K562 (cell line): ENCODE measurements around the gene ARHGAP28. TPM values are rescaled to one million over a fixed set of nuclear protein-coding genes. Genes with fewer than 3 reads are reported as not detected.

Experiments
- ARID2 ChIP-seq: fragments of 450-650 bp; IDR thresholded peaks from 2 replicates; pipeline ENCODE4 v1.6.1; 2017; ENCODE audit warnings: antibody characterized with exemption, mild to moderate bottlenecking
- CAMTA2 ChIP-seq: fragments of 250-450 bp; sonication (Bioruptor Pico); conservative IDR thresholded peaks from 2 replicates; pipeline ENCODE4 v1.5.1; 2022
- SMC3 ChIP-seq: conservative IDR thresholded peaks from 2 replicates; pipeline ENCODE4 v1.6.1; 2011; ENCODE audit warnings: low read depth, low read length, improper control_type of control experiment; ENCODE audit not compliant: insufficient read depth
- THRAP3 ChIP-seq: fragments of 450-650 bp; IDR thresholded peaks from 2 replicates; pipeline ENCODE4 v1.6.1; 2016; ENCODE audit warnings: mild to moderate bottlenecking, inconsistent platforms, borderline replicate concordance
- YY1 ChIP-seq, 3 experiments: IDR thresholded peaks; 2 replicates each; pipeline ENCODE4 v1.6.1; 2011; ENCODE audit warnings: low read length in 2 of 3, mild to moderate bottlenecking in 2 of 3, moderate library complexity in 2 of 3, borderline replicate concordance in 1 of 3, control low read depth in 1 of 3, low read depth in 1 of 3; ENCODE audit not compliant: insufficient read depth in 3 of 3, insufficient replicate concordance in 2 of 3, control insufficient read depth in 1 of 3, insufficient read length in 1 of 3; ENCODE audit errors: extremely low read depth in 1 of 3
- polyA plus RNA-seq, 8 experiments: library from polyadenylated mRNA; depleted of rRNA in 4 of 8; stranded (reverse) in 5 of 8; unstranded in 3 of 8; fragments of >200 nt; fragmentation: Nextera tagmentation in 2 of 8; fragmentation: Illumina TruSeq in 1 of 8; extraction: Ambion mirVana in 2 of 8; extraction: Trizol in 1 of 8; gene quantifications; 2 replicates each; pipeline versions ENCODE4 v1.2.1 to v1.2.3, GENCODE V29; 2011 to 2014; ENCODE audit warnings: inconsistent platforms in 1 of 8, missing spikeins in 1 of 8
- total RNA-seq, 7 experiments: library from RNA; depleted of rRNA in 6 of 7; stranded (reverse); fragments of >200 nt in 6 of 7; fragmentation: Illumina TruSeq in 2 of 7; extraction: Trizol in 2 of 7; gene quantifications; 2 replicates each; pipeline versions ENCODE4 v1.2.1 to v1.2.3, GENCODE V29; 2011 to 2021; ENCODE audit warnings: low replicate concordance in 1 of 7
- TF ChIP-seq, protein P1 (sequence below): fragments of 450-650 bp; IDR thresholded peaks from 2 replicates; pipeline ENCODE4 v1.6.1; 2016; ENCODE audit warnings: mild to moderate bottlenecking, moderate library complexity
- TF ChIP-seq, protein P2 (sequence below): sonication (generic); formaldehyde crosslinking; IDR thresholded peaks from 2 replicates; pipeline ENCODE4 v1.8.0; 2022; ENCODE audit warnings: mild to moderate bottlenecking, missing genetic modification reagents
- TF ChIP-seq, protein P3 (sequence below): fragments of 250-450 bp; sonication (Bioruptor Pico); IDR thresholded peaks from 2 replicates; pipeline ENCODE4 v1.8.0; 2022; ENCODE audit warnings: moderate library complexity, mild to moderate bottlenecking, inconsistent platforms

The ARHGAP28 gene
- total and polyA plus RNA-seq, 9 of the 15 experiments (the other 6 are each of a cell fraction or from before 2014, with no cell fraction given) = 0.93 to 5.9 (median 5.0) TPM

DNA sequence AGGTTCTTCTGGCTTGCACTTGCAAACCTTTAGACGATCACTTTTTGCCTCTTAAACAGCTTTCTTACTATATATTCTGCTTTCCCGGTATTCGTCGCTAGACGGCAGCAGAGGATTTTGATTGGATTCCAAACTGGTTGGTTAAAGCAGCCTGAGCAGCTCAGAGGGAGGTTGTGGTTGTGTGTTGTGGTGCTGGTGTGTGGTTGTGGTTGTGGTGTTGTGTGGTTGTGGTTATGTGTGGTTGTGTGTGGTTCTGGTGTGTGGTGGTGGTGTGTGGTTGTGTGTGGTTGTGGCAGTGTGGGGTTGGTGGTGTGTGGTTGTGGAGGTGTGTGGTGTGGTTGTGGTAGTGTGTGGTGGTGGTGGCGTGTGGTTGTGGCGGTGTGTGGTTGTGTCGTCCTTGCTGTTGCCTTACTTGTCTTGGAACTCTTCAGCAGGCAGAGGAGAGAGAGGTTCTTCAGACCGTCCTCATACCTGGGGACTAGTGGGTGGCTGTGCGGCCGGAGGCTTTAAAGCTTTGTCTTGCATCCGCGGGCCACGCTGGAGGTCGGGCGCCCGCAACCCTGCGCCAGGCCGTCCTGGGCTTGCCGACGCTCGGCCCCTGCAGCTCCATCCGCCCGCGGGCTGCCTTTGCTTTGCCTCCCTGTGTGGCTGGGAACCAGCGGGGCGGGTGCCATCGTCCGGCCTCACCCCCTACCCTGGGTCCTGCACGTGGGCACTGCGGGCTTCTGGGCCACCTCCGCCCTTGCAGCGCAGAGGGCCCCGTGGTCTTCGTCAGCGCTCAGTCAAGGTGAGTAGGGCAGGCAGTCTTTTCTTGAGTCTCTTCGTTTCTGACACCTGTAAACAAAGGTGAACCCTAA, 190.8 kb downstream of the ARHGAP28 start (continued):
- TF ChIP-seq, protein P1, sequence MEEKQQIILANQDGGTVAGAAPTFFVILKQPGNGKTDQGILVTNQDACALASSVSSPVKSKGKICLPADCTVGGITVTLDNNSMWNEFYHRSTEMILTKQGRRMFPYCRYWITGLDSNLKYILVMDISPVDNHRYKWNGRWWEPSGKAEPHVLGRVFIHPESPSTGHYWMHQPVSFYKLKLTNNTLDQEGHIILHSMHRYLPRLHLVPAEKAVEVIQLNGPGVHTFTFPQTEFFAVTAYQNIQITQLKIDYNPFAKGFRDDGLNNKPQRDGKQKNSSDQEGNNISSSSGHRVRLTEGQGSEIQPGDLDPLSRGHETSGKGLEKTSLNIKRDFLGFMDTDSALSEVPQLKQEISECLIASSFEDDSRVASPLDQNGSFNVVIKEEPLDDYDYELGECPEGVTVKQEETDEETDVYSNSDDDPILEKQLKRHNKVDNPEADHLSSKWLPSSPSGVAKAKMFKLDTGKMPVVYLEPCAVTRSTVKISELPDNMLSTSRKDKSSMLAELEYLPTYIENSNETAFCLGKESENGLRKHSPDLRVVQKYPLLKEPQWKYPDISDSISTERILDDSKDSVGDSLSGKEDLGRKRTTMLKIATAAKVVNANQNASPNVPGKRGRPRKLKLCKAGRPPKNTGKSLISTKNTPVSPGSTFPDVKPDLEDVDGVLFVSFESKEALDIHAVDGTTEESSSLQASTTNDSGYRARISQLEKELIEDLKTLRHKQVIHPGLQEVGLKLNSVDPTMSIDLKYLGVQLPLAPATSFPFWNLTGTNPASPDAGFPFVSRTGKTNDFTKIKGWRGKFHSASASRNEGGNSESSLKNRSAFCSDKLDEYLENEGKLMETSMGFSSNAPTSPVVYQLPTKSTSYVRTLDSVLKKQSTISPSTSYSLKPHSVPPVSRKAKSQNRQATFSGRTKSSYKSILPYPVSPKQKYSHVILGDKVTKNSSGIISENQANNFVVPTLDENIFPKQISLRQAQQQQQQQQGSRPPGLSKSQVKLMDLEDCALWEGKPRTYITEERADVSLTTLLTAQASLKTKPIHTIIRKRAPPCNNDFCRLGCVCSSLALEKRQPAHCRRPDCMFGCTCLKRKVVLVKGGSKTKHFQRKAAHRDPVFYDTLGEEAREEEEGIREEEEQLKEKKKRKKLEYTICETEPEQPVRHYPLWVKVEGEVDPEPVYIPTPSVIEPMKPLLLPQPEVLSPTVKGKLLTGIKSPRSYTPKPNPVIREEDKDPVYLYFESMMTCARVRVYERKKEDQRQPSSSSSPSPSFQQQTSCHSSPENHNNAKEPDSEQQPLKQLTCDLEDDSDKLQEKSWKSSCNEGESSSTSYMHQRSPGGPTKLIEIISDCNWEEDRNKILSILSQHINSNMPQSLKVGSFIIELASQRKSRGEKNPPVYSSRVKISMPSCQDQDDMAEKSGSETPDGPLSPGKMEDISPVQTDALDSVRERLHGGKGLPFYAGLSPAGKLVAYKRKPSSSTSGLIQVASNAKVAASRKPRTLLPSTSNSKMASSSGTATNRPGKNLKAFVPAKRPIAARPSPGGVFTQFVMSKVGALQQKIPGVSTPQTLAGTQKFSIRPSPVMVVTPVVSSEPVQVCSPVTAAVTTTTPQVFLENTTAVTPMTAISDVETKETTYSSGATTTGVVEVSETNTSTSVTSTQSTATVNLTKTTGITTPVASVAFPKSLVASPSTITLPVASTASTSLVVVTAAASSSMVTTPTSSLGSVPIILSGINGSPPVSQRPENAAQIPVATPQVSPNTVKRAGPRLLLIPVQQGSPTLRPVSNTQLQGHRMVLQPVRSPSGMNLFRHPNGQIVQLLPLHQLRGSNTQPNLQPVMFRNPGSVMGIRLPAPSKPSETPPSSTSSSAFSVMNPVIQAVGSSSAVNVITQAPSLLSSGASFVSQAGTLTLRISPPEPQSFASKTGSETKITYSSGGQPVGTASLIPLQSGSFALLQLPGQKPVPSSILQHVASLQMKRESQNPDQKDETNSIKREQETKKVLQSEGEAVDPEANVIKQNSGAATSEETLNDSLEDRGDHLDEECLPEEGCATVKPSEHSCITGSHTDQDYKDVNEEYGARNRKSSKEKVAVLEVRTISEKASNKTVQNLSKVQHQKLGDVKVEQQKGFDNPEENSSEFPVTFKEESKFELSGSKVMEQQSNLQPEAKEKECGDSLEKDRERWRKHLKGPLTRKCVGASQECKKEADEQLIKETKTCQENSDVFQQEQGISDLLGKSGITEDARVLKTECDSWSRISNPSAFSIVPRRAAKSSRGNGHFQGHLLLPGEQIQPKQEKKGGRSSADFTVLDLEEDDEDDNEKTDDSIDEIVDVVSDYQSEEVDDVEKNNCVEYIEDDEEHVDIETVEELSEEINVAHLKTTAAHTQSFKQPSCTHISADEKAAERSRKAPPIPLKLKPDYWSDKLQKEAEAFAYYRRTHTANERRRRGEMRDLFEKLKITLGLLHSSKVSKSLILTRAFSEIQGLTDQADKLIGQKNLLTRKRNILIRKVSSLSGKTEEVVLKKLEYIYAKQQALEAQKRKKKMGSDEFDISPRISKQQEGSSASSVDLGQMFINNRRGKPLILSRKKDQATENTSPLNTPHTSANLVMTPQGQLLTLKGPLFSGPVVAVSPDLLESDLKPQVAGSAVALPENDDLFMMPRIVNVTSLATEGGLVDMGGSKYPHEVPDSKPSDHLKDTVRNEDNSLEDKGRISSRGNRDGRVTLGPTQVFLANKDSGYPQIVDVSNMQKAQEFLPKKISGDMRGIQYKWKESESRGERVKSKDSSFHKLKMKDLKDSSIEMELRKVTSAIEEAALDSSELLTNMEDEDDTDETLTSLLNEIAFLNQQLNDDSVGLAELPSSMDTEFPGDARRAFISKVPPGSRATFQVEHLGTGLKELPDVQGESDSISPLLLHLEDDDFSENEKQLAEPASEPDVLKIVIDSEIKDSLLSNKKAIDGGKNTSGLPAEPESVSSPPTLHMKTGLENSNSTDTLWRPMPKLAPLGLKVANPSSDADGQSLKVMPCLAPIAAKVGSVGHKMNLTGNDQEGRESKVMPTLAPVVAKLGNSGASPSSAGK = no peak
- TF ChIP-seq THRAP3 = peak; percentile 93; the same call in 1 of the 2 replicates
- TF ChIP-seq ARID2 = peak; percentile 94
- TF ChIP-seq, protein P2, sequence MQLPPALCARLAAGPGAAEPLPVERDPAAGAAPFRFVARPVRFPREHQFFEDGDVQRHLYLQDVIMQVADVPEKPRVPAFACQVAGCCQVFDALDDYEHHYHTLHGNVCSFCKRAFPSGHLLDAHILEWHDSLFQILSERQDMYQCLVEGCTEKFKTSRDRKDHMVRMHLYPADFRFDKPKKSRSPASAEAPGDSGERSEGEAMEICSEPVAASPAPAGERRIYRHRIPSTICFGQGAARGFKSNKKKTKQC (CRISPR knock-in tag) = no peak
- TF ChIP-seq, protein P3, sequence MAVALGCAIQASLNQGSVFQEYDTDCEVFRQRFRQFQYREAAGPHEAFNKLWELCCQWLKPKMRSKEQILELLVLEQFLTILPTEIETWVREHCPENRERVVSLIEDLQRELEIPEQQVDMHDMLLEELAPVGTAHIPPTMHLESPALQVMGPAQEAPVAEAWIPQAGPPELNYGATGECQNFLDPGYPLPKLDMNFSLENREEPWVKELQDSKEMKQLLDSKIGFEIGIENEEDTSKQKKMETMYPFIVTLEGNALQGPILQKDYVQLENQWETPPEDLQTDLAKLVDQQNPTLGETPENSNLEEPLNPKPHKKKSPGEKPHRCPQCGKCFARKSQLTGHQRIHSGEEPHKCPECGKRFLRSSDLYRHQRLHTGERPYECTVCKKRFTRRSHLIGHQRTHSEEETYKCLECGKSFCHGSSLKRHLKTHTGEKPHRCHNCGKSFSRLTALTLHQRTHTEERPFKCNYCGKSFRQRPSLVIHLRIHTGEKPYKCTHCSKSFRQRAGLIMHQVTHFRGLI (CRISPR knock-in tag) = no peak
- TF ChIP-seq CAMTA2 (CRISPR knock-in tag) = no peak
- peak; percentile 86 for TF ChIP-seq SMC3
- TF ChIP-seq YY1 (IDR thresholded peaks at IDR 0.05; ENCODE audit: borderline replicate concordance in 1 of 3, control insufficient read depth in 1 of 3, extremely low read depth in 1 of 3, insufficient read depth in 3 of 3, insufficient read length in 1 of 3, insufficient replicate concordance in 2 of 3, low read depth in 1 of 3, low read length in 2 of 3) = no peak
